Activated CD4-positive, alpha-beta T cell treated with anti-CD3 and anti-CD28 coated beads for 4 hours (primary cell): ENCODE measurements around the gene NLGN1.

Source experiments
- DNase-seq, 2 donors: peaks; one replicate each; pipeline ENCODE4 v3.0.0-alpha.2; 2020

The NLGN1 gene

GRCh38 chr3:174242311-174243041, 844.9 kb downstream of the NLGN1 start:
- no peak for DNase-seq

DNA sequence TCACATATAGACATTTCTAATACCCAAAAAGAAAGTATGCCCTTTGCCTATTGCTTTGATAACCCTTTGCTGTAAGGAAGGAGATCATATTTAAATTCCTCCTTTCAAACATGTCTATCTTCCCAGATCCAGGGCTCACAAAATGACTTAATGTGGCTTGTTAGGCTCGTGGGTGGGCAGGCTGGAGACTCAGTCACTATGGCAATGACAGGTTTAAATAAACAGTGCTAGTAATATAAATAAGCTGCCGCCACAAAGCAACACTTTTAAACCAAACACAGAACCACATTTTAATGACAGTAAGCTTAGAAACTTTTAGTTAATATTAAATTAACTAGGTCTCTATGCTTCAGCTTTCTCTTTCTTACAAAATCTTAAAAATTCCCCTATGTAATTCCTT, 845.6 kb downstream of the NLGN1 start:
- DNase-seq = no peak

DNA sequence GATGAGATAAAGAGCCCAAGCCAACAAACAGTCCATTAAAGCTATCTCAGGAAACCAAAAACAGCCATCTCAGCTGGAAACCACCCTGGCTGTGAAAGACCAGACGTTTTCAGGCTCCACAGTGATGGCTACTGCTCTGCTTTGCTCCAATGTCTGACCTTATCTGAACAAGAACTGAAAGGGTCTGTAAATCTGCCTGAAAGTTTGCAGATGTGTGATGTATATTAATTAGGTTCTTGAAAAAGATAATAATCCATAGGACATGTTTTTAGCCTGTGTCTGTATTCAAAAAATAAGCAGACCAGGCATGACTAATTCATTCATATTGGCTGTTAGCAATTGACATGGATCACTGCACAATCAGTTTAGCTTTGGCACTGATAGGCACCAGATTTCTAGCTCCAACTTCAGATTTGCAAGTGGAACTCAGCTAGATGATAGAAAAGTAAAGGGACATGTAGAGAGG, 850.2 kb downstream of the NLGN1 start:
- DNase-seq = no peak

DNA sequence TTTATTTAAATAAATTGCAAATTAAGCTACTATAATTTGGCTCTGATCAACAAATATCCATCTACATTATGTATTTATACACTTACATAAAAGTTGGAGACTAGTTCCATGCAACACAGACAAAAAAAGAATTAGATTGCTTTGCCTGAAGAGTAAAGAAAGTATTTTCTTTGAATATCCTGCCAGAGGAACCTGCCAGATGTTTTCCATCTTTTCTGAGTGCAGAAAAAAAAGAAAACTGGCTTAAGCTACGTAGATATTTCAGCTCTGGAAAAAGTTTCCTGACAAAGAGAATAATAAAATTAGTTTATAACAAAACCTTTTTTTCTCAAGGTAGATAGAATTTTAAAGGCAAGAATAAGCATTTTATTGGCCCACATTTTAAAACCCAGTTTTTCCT, 854.1 kb downstream of the NLGN1 start:
- DNase-seq = no peak

DNA sequence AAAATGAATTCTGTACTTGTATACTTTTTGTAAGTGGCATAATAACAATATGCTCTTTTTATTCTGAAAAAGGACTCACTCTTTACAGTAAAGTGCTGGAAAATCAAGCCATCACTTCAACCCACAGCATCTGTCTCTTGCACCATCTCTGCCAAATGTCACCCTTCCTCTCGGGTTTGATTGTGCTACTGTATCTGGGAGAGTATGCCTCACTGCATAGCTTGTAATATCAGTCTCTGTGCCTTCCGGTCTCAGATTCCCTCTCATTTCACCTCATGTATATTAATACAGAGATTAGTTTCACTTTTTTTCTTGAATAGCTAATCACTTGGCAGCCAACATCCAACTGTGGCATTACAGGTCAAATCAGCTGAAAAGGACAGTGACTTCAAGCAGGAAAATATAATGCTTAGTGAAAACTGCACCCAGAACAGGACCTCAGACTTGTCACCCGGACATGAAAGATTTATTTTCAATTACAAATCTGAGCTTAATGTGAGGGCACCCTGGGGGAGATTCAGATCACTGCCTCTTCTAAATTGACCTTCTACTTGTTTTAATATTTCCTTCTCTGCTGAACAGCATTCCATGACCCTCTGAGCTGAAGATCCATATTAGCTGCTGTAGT, 855.8 kb downstream of the NLGN1 start:
- DNase-seq = no peak

DNA sequence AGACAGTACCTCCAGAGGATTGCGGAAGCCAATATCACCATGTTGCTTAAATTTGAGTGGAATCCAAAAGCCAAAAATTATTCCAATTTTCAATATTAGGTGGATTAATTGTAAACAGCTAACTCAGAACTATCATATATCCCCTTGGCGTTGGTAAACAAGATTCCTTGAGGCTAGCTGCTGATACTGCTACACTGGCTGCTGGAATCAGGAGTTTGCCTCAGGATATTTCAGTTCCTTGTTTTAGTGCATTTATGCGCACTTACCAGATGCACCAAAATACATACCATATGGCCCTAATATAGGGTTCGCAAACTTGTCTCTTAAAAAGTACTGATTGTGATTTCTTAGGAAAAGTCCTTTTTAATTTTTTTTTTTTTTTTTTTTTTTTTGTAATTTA, 856.4 kb downstream of the NLGN1 start:
- DNase-seq = no peak

DNA sequence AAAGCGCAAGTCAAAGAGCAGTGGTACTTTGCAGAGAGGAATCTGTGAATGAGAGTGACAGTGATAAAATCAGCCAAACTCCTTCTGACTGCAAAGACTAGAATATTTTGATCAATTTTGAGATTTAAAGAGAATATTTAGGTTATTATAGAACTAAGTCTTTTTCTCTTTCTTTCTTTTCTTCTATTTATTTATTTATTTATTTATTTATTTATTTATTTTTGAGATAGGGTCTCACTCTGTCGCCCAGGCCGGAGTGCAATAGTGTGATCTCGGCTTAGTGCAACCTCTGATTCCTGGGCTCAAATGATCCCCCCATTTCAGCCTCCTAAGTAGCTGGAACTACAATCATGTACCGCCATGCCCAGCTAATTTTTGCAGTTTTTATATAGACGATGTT, 857.9 kb downstream of the NLGN1 start:
- DNase-seq = no peak

- DNase-seq = no peak
These were observed 868.9 kb downstream of the NLGN1 start for GRCh38 chr3:174266476-174266875.

DNA sequence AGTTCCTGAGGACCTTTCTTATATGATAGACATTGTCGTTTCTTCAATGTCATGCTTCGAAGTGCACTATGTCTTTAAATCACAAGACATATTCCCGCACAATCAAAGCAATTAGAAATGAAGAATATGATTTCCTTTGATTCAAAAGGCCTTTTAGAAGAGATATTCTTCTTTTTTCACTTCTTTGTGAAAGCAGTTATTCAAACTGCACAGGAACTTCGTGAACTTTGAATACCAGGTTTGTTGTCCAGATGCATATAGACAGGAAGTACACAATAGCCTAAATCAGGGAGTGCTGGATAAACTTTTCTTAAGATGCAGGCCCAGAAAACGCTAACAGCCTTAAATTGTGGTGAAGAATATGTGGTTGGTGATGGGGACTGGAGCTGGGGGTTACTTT, 870.5 kb downstream of the NLGN1 start:
- no peak for DNase-seq

- no peak for DNase-seq
These were observed 871.0 kb downstream of the NLGN1 start for GRCh38 chr3:174268586-174268985.

DNA sequence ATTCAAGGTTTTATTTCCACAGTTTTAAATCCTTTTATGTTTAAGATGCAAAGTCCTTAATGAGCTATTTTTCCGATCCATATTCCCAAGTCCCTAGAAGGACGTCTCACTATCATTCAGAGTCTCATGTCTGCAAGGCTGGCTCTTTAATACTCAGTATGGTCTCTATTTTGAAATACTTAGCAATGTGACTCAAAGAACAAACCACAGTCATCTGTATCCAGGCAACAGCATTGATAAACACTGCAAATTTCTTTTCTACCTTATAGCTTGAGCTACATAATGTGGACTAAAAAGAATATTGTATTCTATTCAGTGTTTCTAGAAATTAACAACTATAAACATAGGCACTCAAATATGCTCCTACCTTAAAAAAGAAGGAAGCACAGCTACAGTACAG, 873.3 kb downstream of the NLGN1 start:
- DNase-seq = no peak

- DNase-seq = no peak
These were observed 877.8 kb downstream of the NLGN1 start for GRCh38 chr3:174275336-174275735.

DNA sequence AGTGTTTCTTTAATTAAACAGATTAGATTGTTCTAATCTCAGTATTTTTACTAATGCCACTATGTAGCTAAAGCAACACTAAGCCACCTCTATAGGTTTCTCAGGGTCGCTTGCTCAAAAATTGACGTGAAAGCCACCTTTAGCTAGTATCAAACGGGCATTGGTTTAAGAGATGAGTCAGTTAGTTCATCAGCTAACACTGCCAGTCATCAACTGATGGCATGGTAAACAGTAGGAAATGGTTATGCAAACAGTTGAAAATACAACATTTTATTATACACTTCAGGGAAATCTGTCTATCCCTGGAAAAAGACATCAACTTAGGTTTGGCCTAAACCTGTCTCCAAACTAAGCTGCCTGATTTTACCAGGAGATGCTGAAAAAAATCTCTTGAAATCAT, 879.3 kb downstream of the NLGN1 start:
- DNase-seq = no peak

DNA sequence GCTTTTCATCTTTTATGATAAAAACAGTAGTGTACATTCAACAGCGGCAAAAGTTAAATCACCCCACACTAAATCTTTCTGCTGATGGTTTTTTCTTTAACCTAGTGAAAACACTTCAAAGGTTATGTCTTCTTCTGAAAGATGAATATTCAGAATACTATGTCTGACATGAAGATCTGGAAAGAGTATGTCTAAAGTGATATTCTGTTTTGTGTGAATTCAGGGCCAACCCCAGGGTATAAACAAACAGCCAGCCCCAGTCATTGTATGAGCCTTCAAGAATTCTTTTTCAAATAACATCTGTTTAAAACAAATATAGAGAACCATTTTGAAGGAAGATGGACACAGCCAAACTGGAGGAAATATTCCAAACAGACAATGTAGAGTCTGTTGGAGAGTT, 880.5 kb downstream of the NLGN1 start:
- DNase-seq = no peak

- no peak for DNase-seq
These were observed 882.6 kb downstream of the NLGN1 start for GRCh38 chr3:174280186-174280585.

DNA sequence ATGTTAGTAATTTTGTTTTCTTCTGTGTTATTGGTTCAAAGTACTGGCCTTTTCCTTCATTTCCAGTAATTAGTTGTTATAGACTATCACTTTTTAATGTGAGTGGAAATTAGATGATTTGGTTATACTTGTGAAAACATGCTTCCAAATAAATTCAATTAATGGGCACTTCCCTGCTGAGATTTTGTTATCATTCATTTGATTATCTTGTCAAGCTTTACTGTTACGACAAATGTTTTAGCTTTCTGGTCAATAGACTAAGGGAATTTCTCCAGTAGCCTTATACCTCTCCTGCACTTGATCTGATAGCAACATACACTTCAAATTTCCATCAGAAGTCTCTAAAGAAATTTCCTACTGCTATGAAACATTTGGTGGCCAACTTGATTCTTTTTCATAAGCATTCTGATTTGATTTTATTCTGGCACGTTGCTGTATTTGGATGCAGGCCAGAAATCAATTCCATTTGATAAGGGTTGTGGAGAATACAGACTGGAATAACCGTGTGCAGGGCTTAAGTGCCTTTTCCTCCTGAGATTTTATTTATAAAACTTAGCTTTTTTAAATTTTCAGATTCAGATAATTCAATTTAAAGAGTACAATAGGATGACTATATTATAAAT, 887.8 kb downstream of the NLGN1 start:
- DNase-seq = no peak

- DNase-seq = no peak
These were observed 890.2 kb downstream of the NLGN1 start for GRCh38 chr3:174287705-174288104.

GRCh38 chr3:174294616-174295015, 897.1 kb downstream of the NLGN1 start:
- DNase-seq = no peak

DNA sequence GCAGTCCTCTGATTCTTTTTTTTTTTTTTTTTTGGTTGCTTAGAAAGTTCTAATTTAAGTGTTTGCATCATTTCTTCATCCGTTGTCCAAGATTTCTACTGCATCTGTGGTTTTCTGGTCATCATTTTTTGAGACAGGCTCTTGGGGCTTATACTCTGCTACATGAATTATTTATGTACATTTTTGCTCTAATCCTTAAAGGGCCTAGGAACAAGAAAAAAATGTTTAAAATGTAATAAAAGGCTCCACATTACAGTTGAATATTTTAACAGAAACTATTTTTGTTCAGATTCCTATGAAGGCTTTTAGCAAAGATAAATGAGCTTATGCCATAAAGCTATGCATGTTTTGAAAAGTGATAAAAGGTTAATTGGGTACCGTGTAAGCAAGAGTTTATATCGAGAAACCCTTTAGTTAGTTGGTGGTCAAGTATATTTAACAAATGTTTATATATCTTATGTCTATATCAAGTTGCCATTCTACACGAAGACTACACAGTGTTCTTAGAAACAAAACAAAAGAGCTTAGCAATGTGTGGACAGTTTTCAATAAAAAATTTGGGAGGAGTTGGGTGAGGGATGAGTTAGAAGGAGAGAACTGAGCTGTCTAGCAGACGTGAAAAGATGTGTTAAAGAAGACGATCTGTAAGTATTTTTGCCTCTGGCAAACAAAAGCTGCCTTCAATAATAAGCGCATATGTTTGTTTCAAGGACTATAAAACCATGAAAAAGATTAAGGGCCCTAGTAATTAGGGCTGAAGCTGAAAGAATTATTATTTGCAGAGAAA, 898.0 kb downstream of the NLGN1 start:
- DNase-seq = no peak

DNA sequence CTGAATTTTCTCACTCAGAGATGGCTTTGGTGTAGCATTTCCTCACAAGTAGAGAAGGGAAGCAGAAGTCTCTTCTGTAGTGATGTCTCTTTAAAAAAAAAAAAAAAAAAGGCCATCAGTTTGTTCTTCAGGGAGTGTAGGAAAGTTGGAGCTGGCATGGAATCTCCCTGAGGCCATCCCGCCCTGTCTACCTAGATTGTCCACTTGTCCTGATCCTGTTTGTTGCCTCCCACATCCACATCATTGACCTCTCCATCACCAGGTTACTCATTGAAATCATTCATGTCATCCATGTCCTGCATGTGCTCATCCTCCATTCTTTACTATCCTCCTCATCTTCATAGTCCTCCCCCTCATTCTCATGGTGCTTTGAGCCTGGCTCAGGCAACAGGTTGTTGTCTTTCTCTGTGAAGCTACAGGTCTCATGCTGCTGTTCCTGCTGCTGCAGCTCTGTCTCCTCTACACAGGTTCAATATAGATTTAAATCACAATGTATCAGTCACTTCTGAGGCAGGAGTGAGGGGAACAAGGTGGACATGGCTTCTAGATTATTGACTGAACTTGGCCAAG, 905.3 kb downstream of the NLGN1 start:
- DNase-seq = no peak

- DNase-seq = no peak
These were observed 906.5 kb downstream of the NLGN1 start for GRCh38 chr3:174303907-174304560.

GRCh38 chr3:174308736-174309135, 911.2 kb downstream of the NLGN1 start:
- DNase-seq = no peak
